ENCODE results near the gene BANP.
"Not testable (repeated sequence)": the region's sequence is repeated elsewhere in the genome, so short reads cannot be mapped to it uniquely, and the experiment has no call there.

Gene BANP

DNA sequence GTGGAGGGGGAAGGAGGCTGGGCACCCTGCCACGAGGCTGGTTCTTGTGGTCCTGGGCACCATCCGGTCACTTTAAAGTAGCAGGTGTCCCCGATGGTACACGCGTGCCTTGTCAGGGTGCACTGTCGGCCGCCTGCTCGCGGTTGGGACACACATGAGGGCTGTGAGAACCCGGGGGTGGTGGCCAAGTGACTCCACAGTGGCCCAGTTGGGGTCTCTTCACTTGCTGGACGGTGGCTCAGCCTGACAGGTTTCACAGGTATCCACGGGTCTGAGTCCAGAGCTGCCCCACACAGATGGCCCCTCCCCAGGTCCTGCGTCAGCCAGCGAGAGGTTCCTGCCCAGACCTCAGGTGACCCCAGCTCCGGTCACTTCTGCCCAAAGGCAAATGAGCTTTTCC, 137.8 kb downstream of the BANP start:
- DNase-seq: not testable (repeated sequence)

DNA sequence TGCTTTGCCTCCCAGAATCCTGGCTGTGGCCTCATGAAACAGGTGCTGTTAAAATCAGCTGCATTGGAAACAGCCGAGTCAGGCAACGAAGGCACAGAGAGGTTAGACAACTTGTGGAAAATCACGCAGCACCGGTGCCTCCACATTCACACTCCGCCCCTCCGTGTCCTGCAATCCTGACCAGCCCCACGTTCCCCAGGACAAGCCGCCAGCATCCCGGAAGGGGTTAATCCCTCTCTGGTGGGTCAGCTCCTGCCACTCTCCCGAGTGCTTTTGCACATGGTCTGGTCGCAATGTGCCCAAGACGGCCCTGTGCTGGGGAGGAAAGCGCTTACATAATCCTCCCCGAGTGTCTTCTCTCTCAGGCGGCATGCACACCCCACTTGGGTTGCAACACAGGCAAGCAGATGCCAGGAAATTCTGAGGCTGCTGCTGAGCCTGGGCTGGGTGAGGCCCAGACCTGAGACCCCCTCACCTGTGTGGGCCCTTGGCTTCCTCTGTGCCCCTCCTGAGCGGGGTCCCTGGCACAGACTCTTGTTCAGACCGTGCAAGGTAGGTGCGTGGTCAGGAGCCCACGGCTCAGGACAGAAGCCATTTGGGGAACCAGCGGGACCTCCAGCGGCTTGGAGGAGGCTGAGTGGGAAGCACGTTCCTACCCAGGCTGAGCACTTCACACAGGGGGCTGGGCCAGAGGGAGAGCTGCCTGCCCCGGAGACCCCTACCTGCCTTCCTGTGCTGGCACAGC, 138.6 kb downstream of the BANP start:
- DNase-seq: not testable (repeated sequence)

DNA sequence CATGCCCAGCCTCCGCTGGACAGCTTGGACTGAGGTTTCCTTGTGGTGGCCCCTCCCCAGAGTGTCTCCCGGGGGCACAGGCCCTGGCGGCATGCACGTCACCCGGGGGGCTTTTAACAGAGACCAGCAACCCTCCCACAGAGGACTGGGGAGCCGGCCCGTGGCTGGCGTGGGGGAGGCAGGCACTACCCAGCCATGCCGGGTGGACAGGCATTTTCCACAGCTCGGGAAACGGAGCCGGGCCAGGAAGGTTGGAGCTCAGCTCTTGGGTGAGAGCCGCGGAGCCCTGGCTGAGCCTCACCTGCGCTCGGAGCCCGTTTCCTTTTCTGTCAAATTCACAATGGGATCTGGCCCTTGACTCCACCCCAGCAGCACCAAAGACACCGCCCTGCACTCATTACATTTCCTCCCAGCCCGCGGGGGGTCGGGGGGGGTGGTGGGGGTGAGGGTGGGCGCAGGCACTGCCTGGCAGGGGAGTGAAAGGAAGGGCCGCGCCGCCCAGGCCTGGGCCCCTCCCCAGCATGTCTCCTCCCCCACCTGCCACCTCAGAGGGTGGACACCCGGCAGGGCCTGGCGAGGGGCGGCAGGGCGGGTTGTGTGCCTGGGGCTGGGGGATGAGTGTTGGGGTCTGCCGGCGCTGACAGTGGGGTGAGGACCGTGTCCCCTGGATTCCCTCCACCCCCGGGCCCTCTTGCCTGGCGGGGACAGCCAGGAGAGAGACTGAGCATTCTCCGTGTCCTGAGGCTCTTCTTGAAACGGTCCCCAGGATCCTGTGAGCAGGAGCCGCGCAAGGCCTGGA, 139.3 kb downstream of the BANP start:
- not testable (repeated sequence) for DNase-seq

DNA sequence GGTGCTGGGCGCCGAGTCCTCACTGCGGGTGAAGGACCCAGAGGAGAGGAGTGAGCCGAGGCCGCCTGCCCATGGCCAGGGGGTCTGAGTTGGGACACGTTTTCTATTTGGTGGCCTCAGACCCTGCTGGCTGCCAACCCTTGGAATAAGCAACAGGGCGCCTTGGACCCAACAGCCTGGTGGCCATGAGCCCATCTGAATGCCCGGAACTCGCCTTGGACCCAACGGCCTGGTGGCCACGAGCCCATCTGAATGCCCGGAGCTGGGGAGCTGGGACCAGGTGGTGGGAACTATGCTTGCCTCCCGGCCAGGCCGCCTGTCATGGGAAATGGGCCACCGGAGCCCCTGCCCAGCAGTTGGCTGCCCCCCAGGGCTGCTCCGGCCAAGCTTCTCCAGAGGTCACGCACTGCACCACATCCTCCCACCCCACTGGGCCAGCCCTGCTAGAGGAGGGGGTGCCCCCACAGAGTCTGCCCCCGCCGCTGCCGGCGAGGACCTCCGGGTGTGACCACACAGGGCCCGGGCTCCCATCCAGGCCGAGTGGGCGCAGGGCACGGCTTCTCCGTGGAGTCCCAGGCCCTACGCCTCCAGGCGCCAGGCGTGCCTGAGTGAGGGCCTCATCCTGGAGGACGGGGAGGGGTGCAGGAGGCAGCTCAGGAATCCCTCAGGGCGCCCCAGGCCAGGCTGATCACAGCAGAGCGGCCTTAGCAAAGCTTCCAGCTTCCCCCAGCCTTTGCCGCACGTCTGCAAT, 140.2 kb downstream of the BANP start:
- DNase-seq: not testable (repeated sequence)

- not testable (repeated sequence) for DNase-seq
Measured at GRCh38 chr16:88091972-88092302, 140.7 kb downstream of the BANP start.

- DNase-seq: not testable (repeated sequence)
Measured at GRCh38 chr16:88092791-88093555, 141.7 kb downstream of the BANP start.

DNA sequence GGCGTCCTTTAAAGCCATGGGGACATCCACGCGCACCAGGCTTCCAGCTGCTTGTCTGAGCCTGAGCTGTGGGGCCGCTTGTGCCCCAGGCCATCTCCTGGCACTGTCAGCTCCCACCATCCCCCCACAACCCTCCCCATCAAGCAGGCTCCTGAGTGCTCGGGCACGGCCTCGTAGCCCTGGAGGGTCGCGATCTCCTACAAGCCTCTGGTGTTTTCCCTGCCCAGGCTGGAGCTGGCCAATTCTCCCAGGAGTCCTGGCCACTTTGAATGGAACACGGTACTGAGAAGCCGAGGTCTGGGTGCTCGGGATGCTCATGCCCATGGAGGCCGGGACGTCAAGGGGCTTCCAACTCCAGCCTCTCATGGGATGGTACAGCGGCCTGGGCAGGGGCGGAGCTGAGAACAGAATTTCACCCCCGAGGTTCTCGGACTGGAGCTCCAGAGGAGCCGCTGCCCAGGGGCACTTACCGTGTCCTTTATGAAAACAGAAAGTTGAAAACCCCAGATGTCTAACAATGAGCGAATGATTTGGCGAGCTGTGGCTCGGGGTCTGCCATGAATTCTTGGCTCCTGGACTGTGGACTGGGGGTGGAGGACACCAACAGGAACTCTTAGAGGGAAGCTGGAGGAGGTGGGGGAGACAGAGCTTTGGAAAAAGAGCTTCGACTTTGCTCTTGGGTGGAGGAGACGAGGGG, 142.5 kb downstream of the BANP start:
- not testable (repeated sequence) for DNase-seq

- DNase-seq: not testable (repeated sequence)
Measured at GRCh38 chr16:88094253-88094575, 143.0 kb downstream of the BANP start.

GRCh38 chr16:88094900-88095299, 143.7 kb downstream of the BANP start:
- not testable (repeated sequence) for DNase-seq

DNA sequence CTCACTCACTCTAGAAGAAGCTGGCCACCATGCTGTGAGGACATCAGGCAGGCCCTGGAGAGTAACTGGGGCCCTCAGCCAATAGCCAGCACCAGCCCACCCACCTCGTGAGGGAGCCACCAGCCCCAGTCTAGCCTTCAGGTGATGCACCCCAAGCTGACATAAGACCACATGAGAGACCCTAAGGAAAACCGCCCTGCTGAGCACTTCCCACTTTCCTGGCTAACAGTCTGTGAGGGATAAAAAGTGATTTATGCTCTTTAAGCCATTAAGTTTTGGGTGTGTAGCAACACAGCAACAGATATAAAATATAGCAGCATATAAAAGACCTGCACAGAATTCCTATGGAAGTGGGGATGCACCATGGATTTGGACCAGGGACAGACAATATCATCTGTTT, 145.4 kb downstream of the BANP start:
- not testable (repeated sequence) for DNase-seq

DNA sequence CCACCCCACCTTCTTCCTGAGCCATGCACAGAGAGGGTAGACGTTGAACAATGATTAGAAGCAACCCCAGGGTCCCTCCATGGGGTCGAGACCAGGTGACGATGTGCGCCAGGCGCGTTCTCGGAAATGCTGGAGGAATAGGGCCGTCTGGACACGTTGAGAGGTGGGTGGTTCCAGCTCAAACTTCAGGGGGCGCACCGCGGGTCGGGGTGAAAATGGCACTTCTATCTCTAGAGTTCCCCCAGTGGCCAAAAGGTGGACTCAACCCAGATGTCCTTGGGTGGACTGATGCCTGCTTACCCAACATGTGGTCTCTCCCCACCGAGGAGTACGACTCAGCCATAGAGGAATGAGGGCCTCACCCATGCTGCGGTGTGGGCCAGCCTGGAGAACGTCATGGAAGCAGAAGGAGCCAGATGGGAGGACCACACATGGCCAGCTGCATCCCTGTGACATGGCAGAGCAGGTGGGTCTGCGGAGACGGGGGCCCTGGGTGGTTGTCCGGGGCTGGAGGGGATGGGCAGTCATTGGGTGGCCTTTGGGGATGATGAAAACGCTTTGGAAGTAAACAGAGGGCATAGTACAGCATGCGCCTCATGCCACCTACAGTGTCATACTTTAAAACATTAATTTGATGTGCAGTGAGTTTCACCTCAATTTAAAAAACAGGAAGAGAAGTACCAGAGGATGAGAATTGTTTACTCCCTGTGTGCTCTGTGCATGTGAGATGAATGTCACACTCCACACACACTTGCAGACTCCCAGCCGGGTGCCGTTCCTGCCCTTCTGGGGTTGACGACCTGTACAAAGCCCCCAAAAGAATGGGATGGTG, 147.7 kb downstream of the BANP start:
- DNase-seq: not testable (repeated sequence)

DNA sequence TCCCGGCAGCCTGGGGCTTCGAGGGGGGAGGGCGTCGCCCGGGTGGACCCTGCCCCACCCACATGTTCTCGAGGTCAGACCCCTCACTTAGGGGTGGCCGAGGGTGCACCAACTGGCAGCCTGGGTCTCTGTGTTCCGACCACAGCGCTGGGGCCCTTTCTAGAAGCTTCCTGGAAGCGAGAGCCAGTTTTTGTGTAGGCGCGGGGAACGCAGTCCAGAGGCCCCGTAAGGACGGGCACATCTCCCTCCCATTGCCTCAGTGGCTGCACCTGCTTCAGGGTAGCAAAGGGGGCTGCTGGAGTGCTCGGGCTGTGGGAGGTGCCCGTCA, 148.3 kb downstream of the BANP start:
- no peak for DNase-seq

DNA sequence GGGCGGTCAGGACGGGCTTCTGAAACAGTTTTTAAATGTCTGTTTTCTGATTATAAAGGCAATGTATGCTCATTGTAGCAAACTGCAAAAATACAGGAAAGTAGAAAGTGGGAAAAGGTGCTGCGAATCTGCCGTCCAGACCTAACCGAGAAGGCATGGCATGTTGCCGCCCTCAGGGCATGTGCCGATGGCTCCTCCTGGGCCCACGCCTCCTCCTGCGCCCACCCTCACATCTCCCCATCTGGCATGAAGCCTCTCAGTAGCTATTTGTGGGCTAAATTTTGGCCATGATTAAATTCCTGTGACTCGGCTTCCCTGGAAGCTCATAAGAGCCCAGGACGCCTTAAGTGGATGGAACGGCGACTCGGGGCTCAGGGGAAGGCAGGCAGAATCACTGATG, 148.7 kb downstream of the BANP start:
- not testable (repeated sequence) for DNase-seq

DNA sequence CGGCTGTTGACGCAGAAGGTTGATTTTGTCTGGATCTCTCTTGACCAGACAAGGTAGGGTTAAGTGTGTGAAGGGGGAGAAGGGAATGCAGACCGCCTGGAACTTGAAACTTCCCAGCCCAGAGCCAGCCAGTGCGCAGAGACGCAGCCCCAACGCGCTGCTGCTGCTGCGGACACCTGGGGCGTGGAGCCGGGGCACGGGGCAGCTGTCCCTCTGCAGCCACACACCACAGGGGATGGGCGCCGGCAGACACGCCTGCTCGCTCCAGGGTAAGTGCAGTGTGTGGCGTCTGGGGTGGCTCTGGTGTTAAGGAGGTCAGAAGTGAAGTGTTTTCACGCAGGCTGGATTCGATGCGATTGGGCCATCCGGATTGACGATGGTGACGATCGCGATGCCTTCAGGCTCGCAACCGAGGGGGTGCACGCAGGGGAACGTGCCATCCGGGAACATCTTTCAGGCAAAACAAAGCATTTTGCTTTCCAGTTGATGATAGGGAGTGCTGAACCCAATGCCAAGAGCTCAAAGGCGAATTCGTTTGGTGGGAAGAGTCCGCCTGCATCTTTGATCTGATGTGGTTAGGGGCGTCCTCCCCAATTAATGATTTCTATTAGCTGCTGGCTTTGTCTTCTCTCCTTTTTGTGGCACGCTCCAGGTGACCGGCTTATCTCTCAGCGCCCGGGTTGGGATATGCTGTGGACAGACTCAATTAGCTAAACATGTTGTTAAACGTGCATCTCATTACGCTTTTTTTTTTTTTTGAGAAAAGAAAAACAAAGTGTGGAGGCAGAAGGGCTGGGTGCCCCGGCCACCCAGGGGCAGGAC, 149.8 kb downstream of the BANP start:
- peak; percentile 17 for DNase-seq

GRCh38 chr16:88101623-88102105, 150.4 kb downstream of the BANP start:
- DNase-seq: not testable (repeated sequence)

- no peak for DNase-seq
Measured at GRCh38 chr16:88102597-88102996, 151.4 kb downstream of the BANP start.

DNA sequence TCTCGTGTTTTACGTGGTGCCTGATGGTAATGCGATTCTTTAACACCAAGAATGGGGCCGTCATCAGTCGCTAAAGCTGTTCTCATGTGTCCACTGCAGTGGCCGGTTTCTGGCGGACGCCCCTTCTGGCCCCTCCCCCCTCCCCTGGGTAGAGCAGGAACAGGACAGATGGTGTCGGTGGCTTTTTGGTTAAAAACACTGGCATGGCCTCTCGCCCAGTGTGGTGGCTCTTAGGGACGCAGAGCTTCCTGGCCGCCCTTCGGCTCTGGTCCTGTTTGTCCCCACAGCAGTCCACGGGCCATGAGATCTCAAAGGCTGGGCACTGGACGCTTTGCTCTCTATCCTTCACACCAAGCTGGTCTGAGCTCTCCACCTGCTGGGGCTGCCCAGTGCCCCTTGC, 151.8 kb downstream of the BANP start:
- DNase-seq: no peak

DNA sequence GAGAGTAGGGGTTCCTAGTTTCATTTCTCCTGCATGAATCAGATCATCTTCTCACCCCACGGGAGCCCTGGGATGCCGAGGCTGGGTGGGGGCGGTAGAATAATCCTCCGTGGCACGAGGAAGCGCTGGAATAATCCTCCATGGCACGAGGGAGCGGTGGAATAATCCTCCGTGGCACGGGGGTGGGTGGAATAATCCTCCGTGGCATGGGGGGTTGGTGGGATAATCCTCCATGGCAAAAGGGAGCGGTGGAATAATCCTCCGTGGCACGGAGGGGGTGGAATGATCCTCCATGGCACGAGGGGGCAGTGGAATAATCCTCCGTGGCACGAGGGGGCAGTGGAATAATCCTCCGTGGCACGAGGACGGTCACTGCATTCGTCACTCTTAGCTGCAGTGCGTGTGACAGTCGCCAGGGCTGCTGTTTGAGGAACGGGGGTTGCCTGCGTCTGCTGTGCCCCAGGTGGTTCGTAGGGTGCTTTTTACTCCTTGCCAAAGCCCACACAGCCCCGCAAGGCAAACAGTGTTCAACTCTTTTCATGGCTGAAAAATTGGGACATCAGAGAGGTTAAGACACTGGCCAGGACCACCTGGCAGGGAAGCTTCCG, 152.5 kb downstream of the BANP start:
- no peak for DNase-seq

GRCh38 chr16:88104363-88104762, 153.1 kb downstream of the BANP start:
- DNase-seq: not testable (repeated sequence)

DNA sequence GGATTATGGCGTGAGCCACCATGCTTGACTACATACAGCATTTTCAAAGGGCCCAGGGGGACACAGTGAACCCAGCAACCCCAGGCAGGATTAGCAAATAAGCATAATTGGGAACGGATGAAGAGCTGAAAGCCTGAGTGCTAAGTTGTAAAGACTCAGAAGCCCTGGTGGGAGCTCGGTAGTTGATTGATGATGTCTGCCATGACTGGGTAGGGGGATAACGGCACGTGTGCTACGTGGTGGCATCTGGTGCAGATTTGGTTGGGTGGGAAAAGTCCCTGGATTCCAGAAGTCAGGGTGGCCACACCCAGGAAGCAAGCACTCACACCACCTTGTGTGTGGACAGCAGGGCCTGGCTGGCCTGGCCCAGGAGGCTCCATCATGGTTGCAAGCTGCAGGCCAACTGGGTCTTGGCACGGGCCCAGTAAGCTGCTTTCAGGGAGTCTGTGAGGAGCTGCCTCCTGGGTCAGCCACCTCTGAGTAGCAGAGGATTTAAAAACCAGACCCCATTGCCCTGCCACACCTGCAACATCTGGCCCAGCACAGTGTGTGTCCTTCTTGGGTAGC, 154.4 kb downstream of the BANP start:
- DNase-seq: not testable (repeated sequence)

Measured in NCI-H1105 treated with DMSO at 0.1 percent for 48 hours (cell line).